Natural killer cell (primary cell): ENCODE data around the gene MFSD2B. TPM values are rescaled to one million over a fixed set of nuclear protein-coding genes. Genes with fewer than 3 reads are reported as not detected.
"Not testable (repeated sequence)": the region's sequence is repeated elsewhere in the genome, so short reads cannot be mapped to it uniquely, and the experiment has no call there.

Source experiments
- ATAC-seq, 3 donors: fragments of 150-1000 bp in 2 of 3; fragments of 200-7000 bp in 1 of 3; cut with Tn5 transposase; 1 replicate in 1 of 3; 2 replicates in 2 of 3; pipeline ENCODE4 v1.10.0; 2021; ENCODE audit warnings: mild to moderate bottlenecking in 2 of 3, moderate library complexity in 2 of 3
- DNase-seq, 2 donors: peaks; one replicate each; pipeline versions ENCODE4 v3.0.0 to v3.0.0-alpha.2; 2013 to 2021; ENCODE audit warnings: mixed read lengths in 1 of 2
- H3K27ac ChIP-seq: one replicate; pipeline ENCODE4 v1.5.1; 2013; ENCODE audit warnings: mild to moderate bottlenecking, low read length
- H3K27me3 ChIP-seq: one replicate; pipeline ENCODE4 v1.6.1; 2013; ENCODE audit warnings: low read length; ENCODE audit not compliant: control insufficient read depth, insufficient read depth
- H3K36me3 ChIP-seq: one replicate; pipeline ENCODE4 v1.6.1; 2013; ENCODE audit warnings: low read length; ENCODE audit not compliant: control insufficient read depth, insufficient read depth
- H3K4me1 ChIP-seq: one replicate; pipeline ENCODE4 v1.6.1; 2013; ENCODE audit warnings: low read length; ENCODE audit not compliant: control insufficient read depth, insufficient read depth
- H3K4me3 ChIP-seq: one replicate; pipeline ENCODE4 v1.5.1; 2013; ENCODE audit warnings: low read length
- H3K9me3 ChIP-seq: one replicate; pipeline ENCODE4 v1.6.1; 2013; ENCODE audit warnings: low read length; ENCODE audit not compliant: control insufficient read depth, insufficient read depth
- H3K27ac Mint-ChIP-seq, 2 donors: one replicate each; pipeline ENCODE4 v1.8.0; 2022; ENCODE audit warnings: mild to moderate bottlenecking in 2 of 2, mixed read lengths in 2 of 2, moderate library complexity in 1 of 2
- H3K27me3 Mint-ChIP-seq, 2 donors: one replicate each; pipeline ENCODE4 v1.8.0; 2022; ENCODE audit warnings: low read depth in 2 of 2, mixed read lengths in 2 of 2
- H3K36me3 Mint-ChIP-seq: one replicate; pipeline ENCODE4 v1.8.0; 2022; ENCODE audit warnings: mixed read lengths
- H3K4me1 Mint-ChIP-seq, 2 donors: one replicate each; pipeline ENCODE4 v1.8.0; 2022; ENCODE audit warnings: mixed read lengths in 2 of 2
- H3K4me3 Mint-ChIP-seq: one replicate; pipeline ENCODE4 v1.8.0; 2022; ENCODE audit warnings: mild to moderate bottlenecking, moderate library complexity, mixed read lengths
- H3K9me3 Mint-ChIP-seq, 2 donors: one replicate each; pipeline ENCODE4 v1.8.0; 2022; ENCODE audit warnings: mixed read lengths in 2 of 2
- CTCF ChIP-seq: fragments of 200-600 bp; IDR thresholded peaks from one replicate; pipeline ENCODE4 v1.8.0; 2022; ENCODE audit warnings: antibody characterized with exemption
- WGBS: methylation state at CpG from one replicate; pipeline ENCODE4 v1.1.7; 2013; ENCODE audit warnings: missing lambda C conversion rate; ENCODE audit not compliant: insufficient coverage; 5-methylcytosine and 5-hydroxymethylcytosine counted together
- intact Hi-C: fragments of 100-400 bp; cut with micrococcal nuclease; formaldehyde crosslinking; loops from one replicate; pipeline ENCODE4 v1.14.2; 2022
- total RNA-seq, 4 donors: library from RNA; stranded (reverse); fragments of 120-200 nt in 1 of 4; gene quantifications; one replicate each; pipeline versions ENCODE4 v1.2.3 to v1.2.4, GENCODE V29; 2013 to 2022

The MFSD2B gene
- total RNA-seq, 3 donors from 2014 or later (not counting 1 experiment from before 2014, with no cell fraction given), result 0.93 to 1.1 TPM; not detected in 1

DNA sequence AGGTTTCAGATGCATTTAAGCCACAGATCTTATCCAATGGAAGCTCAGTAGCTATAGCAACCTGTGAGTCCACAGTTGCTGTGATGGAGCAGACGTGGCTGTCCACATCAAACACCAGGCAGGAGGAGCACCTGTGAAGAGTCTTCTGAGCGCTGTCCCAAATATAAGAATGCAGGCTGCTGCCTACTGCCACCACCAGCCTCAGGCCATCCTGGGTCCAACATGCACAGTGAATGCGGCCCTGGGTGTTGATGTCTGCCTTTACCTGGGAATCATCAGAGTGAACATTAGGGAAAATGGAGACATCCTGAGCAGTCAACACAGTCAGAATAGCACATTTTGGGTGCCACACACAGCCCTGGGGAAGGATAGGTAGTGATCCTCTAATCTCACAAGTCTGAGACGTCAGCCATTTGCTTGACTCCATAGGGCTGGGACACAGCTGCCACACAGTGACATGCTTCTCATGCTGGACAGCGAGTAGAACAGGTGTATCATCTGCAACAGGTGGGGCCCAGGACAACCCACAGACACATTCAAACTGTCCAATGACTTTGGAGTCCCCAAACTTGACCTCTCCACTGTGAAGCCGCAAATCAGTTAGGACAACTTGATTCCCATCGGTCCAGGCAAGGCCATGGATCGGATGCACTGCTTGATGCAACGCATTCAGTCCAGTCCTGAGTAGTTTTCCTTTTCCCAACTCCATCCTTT, 29.1 kb downstream of the MFSD2B start:
- H3K36me3 Mint-ChIP-seq, result peaks cover 7% of the 10 kb centered on the region
- 94% methylated on average over 9 of the region's 9 CpGs for WGBS
- H3K27ac Mint-ChIP-seq, result no peak overlapping the region
- no peak for DNase-seq
- no peaks in the 10 kb centered on the region for H3K27me3 Mint-ChIP-seq
- H3K4me3 Mint-ChIP-seq, result no peak overlapping the region
- no peak for TF ChIP-seq CTCF
- H3K9me3 Mint-ChIP-seq, result no peaks in the 10 kb centered on the region
- H3K4me1 Mint-ChIP-seq, result peaks cover 6 to 8% of the 10 kb centered on the region in 2 donors
- Histone ChIP-seq H3K4me3 (no peak overlapping the region), H3K27ac (no peak overlapping the region), H3K4me1 (no peaks in the 10 kb centered on the region), H3K27me3 (no peaks in the 10 kb centered on the region), H3K36me3 (peaks cover 23% of the 10 kb centered on the region), H3K9me3 (no peaks in the 10 kb centered on the region)
- ATAC-seq, result no peak
- intact Hi-C loops, result no loop called here

GRCh38 chr2:24040511-24040910, 30.6 kb downstream of the MFSD2B start:
- H3K9me3 Mint-ChIP-seq, result no peaks in the 10 kb centered on the region
- DNase-seq, result no peak
- no peak for ATAC-seq
- H3K4me3 ChIP-seq, result no peak overlapping the region
- H3K36me3 Mint-ChIP-seq, result peaks cover 7% of the 10 kb centered on the region
- H3K36me3 ChIP-seq, result peaks cover 23% of the 10 kb centered on the region
- no peak overlapping the region for H3K27ac Mint-ChIP-seq
- H3K27me3 Mint-ChIP-seq, result no peaks in the 10 kb centered on the region
- no peaks in the 10 kb centered on the region for H3K4me1 ChIP-seq
- H3K27me3 ChIP-seq, result no peaks in the 10 kb centered on the region
- H3K9me3 ChIP-seq, result no peaks in the 10 kb centered on the region
- no peak overlapping the region for H3K4me3 Mint-ChIP-seq
- intact Hi-C loops, result no loop called here
- TF ChIP-seq CTCF, result no peak
- H3K27ac ChIP-seq, result no peak overlapping the region
- 88% methylated on average over 2 of the region's 4 CpGs for WGBS
- H3K4me1 Mint-ChIP-seq, result peaks cover 12 to 13% of the 10 kb centered on the region in 2 donors

DNA sequence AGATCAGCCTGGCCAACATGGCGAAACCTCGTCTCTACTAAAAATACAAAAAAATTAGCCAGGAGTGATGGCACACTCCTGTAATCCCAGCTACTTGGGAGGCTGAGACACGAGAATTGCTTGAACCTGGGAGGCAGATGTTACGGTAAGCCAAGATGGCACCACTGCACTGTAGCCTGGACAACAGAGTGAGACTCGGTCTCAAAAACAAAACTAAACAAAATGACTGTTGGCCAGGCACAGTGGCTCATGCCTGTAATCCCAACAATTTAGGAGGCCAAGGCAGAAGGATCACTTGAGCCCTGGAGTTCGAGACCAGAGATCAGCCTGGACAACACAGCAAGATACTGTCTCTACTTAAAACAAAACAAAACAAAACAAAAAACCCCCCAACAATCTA, 33.2 kb downstream of the MFSD2B start:
- H3K4me3 Mint-ChIP-seq, intact Hi-C loops, H3K27me3 ChIP-seq, H3K36me3 Mint-ChIP-seq, DNase-seq, H3K9me3 ChIP-seq, H3K9me3 Mint-ChIP-seq, H3K4me3 ChIP-seq, H3K27ac ChIP-seq, H3K27me3 Mint-ChIP-seq, H3K4me1 ChIP-seq, ATAC-seq: not testable (repeated sequence)
- Mint-ChIP-seq H3K27ac (peak overlapping the region in 1 of 2 donors; percentile 21), H3K4me1 (peaks cover 22 to 24% of the 10 kb centered on the region in 2 donors)
- peaks cover 11% of the 10 kb centered on the region for H3K36me3 ChIP-seq
- 95% methylated on average over 6 of the region's 6 CpGs for WGBS

- Mint-ChIP-seq H3K27ac (peak overlapping the region in 1 of 2 donors; percentile 94), H3K4me1 (peaks cover 24 to 28% of the 10 kb centered on the region in 2 donors), H3K27me3 (no peaks in the 10 kb centered on the region), H3K4me3 (peak overlapping the region; percentile 99), H3K36me3 (no peaks in the 10 kb centered on the region), H3K9me3 (no peaks in the 10 kb centered on the region)
- no peak for TF ChIP-seq CTCF
- H3K27me3 ChIP-seq, result no peaks in the 10 kb centered on the region
- no peak overlapping the region for H3K27ac ChIP-seq
- H3K4me1 ChIP-seq, result peaks cover 20% of the 10 kb centered on the region
- no peak overlapping the region for H3K4me3 ChIP-seq
- 94% methylated on average over 9 of the region's 11 CpGs for WGBS
- intact Hi-C loops, result no loop called here
- no peaks in the 10 kb centered on the region for H3K36me3 ChIP-seq
- no peak for DNase-seq
- ATAC-seq, result no peak
- no peaks in the 10 kb centered on the region for H3K9me3 ChIP-seq
These were observed 35.9 kb downstream of the MFSD2B start for GRCh38 chr2:24045511-24046508.
